DND-41 (cell line): Measurements from ENCODE around the gene NUP62CL.
A peak's percentile ranks its signal among the peaks of the same experiment; 100 is the strongest.

Experiments
- ATAC-seq: fragments of 200-7000 bp; cut with Tn5 transposase; 3 replicates; pipeline ENCODE4 v1.9.1; 2021; ENCODE audit warnings: low read depth; ENCODE audit not compliant: insufficient read depth
- DNase-seq: peaks from one replicate; pipeline ENCODE4 v3.0.0-alpha.2; 2020
- H2AFZ ChIP-seq: 2 replicates; pipeline ENCODE4 v1.6.0; 2012; ENCODE audit warnings: low read depth, low read length
- H3K27ac ChIP-seq: 2 replicates; pipeline ENCODE4 v1.5.1; 2012; ENCODE audit warnings: low read length, inconsistent platforms
- H3K27me3 ChIP-seq: fragments of 200-600 bp; sonication (generic); 2 replicates; pipeline ENCODE4 v1.6.0; 2012; ENCODE audit warnings: low read length, mild to moderate bottlenecking, inconsistent platforms; ENCODE audit not compliant: insufficient read depth, poor library complexity
- H3K36me3 ChIP-seq: 2 replicates; pipeline ENCODE4 v1.5.1; 2012; ENCODE audit warnings: low read length, inconsistent platforms; ENCODE audit not compliant: insufficient read depth
- H3K4me1 ChIP-seq: 2 replicates; pipeline ENCODE4 v1.5.1; 2012; ENCODE audit warnings: mild to moderate bottlenecking, low read length; ENCODE audit not compliant: insufficient read depth
- H3K4me2 ChIP-seq: 2 replicates; pipeline ENCODE4 v1.6.0; 2012; ENCODE audit warnings: mild to moderate bottlenecking, moderate library complexity, low read length, inconsistent platforms; ENCODE audit not compliant: insufficient read depth
- H3K4me3 ChIP-seq, 2 experiments: fragments of 200-600 bp in 1 of 2; shearing (Covaris generic) in 1 of 2; 2 replicates each; pipeline ENCODE4 v1.5.1; 2012 to 2016; ENCODE audit warnings: inconsistent platforms in 2 of 2, low read length in 2 of 2, mild to moderate bottlenecking in 2 of 2, low read depth in 1 of 2, moderate library complexity in 1 of 2
- H3K79me2 ChIP-seq: 2 replicates; pipeline ENCODE4 v1.6.0; 2012; ENCODE audit warnings: low read length, inconsistent platforms; ENCODE audit not compliant: insufficient read depth
- H3K9ac ChIP-seq: 2 replicates; pipeline ENCODE4 v1.6.0; 2012; ENCODE audit warnings: low read depth, mild to moderate bottlenecking, inconsistent platforms, low read length, moderate library complexity
- H3K9me3 ChIP-seq: 2 replicates; pipeline ENCODE4 v1.5.1; 2012; ENCODE audit warnings: low read length, moderate library complexity, mild to moderate bottlenecking, inconsistent platforms; ENCODE audit not compliant: insufficient read depth, severe bottlenecking
- H4K20me1 ChIP-seq: 2 replicates; pipeline ENCODE4 v1.6.0; 2012; ENCODE audit warnings: low read length; ENCODE audit not compliant: insufficient read depth
- EZH2 ChIP-seq: IDR thresholded peaks from 3 replicates; pipeline ENCODE4 v1.6.1; 2012; ENCODE audit warnings: borderline replicate concordance, low read depth, mild to moderate bottlenecking, moderate library complexity, low read length, inconsistent platforms; ENCODE audit not compliant: severe bottlenecking
- TF ChIP-seq, protein P1 (sequence below): IDR thresholded peaks from 2 replicates; pipeline ENCODE4 v1.5.1; 2012; ENCODE audit warnings: borderline replicate concordance, low read length, moderate library complexity, mild to moderate bottlenecking; ENCODE audit not compliant: poor library complexity, severe bottlenecking; ENCODE audit errors: extremely low read depth

Gene NUP62CL

DNA sequence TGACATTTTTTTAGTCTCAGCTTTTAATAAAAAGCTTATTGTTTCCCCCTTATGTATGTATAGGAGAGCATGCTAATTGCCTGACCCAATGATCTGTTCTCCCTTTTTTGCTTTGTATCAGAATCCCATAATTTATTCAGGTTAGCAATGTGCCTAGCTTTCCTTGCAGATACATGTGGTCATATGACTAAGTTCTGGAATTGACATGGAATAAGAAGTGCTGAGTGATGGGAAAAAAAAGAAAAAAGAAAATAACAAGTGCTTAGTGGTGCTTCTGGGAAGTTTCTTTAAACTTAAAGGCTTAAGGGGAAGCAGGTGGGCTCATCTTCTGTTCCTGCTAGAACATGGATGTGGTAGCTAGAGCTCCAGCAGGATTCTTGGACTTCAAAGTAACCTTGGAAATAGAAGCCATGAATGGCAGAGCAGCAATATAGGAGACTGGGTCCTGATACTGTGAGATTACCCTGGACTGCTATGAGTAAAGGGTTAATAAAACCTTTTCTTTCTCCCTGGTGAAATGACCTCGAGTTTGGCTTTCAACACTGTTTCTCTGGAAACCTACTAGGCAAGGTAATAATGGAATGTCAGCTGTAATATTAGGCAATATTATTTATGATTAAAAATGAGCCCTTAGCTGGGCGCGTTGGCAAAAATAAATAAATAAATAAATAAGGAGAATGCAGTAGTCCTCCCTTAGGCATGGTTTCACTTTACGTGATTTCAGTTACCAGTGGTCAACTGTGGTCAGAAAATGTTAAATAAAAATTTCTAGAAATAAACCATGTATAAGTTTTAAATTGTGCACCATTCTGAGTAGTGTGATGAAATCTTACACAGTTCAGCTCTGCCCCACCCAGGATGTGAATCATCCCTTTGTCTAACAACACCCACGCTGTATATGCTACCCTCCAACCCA, 70.9 kb downstream of the NUP62CL start:
- Histone ChIP-seq H3K9ac (no peak overlapping the region), H3K36me3 (no peaks in the 10 kb centered on the region), H3K9me3 (no peaks in the 10 kb centered on the region), H3K79me2 (no peaks in the 10 kb centered on the region), H3K4me1 (no peaks in the 10 kb centered on the region), H4K20me1 (no peaks in the 10 kb centered on the region), H3K27me3 (no peaks in the 10 kb centered on the region), H3K4me3 (no peak overlapping the region), H3K27ac (no peak overlapping the region), H2AFZ (no peak overlapping the region), H3K4me2 (no peak overlapping the region)
- ATAC-seq (no peak), DNase-seq (no peak)
- no peak for TF ChIP-seq EZH2
- TF ChIP-seq, protein P1, sequence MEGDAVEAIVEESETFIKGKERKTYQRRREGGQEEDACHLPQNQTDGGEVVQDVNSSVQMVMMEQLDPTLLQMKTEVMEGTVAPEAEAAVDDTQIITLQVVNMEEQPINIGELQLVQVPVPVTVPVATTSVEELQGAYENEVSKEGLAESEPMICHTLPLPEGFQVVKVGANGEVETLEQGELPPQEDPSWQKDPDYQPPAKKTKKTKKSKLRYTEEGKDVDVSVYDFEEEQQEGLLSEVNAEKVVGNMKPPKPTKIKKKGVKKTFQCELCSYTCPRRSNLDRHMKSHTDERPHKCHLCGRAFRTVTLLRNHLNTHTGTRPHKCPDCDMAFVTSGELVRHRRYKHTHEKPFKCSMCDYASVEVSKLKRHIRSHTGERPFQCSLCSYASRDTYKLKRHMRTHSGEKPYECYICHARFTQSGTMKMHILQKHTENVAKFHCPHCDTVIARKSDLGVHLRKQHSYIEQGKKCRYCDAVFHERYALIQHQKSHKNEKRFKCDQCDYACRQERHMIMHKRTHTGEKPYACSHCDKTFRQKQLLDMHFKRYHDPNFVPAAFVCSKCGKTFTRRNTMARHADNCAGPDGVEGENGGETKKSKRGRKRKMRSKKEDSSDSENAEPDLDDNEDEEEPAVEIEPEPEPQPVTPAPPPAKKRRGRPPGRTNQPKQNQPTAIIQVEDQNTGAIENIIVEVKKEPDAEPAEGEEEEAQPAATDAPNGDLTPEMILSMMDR = no peak

DNA sequence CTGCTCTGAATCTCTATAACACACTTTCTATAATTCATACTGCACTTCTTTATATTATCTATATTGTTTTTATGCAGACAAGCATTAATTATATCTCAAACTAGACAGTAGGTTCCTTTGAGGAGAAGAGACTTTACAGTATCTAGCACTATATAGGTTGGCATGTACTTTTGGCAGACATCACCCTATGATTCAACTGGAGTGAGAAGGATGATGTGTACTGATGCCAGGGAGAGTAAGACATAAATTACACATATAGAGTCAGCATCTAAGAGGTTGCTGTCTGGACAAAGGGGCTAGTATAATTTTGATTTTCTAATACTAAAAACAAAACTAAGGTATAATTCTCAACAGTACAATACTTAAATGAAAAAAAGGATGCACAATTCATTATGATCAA, 82.5 kb downstream of the NUP62CL start:
- peaks cover 8% of the 10 kb centered on the region for H3K4me1 ChIP-seq
- no peaks in the 10 kb centered on the region for H3K79me2 ChIP-seq
- no peaks in the 10 kb centered on the region for H3K9me3 ChIP-seq
- H2AFZ ChIP-seq = no peak overlapping the region
- H3K4me3 ChIP-seq = no peak overlapping the region
- H3K27me3 ChIP-seq = no peaks in the 10 kb centered on the region
- no peak for ATAC-seq
- DNase-seq = no peak
- no peaks in the 10 kb centered on the region for H3K36me3 ChIP-seq
- H3K4me2 ChIP-seq = no peak overlapping the region
- no peak overlapping the region for H3K27ac ChIP-seq
- H4K20me1 ChIP-seq = no peaks in the 10 kb centered on the region
- H3K9ac ChIP-seq = no peak overlapping the region
- no peak for TF ChIP-seq EZH2
- TF ChIP-seq, protein P1 = no peak

DNA sequence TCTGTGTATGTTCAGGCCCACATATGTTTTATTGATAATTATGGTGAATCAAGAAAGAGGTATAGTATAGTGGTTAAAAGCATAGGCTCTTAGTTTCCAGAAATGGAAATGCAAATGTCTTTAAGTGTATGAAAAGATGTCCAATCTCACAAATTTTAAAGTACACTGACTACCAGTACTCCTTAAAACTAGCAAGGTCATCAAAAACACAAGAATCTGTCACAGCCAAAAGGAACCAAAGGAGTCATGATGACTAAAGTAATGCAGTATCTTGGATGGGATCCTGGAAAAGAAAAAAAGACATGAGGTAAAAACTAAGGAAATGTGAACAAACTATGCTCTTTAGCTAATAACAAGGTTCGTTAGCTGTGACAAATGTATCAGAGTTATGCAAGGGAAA, 87.0 kb downstream of the NUP62CL start:
- Histone ChIP-seq H4K20me1 (no peaks in the 10 kb centered on the region), H3K27me3 (no peaks in the 10 kb centered on the region), H3K36me3 (peaks cover 26% of the 10 kb centered on the region), H3K4me2 (peak overlapping the region; percentile 66), H3K9me3 (no peaks in the 10 kb centered on the region), H3K4me1 (peaks cover 22% of the 10 kb centered on the region), H3K4me3 (peak overlapping the region; percentile 60 to 72; a peak in 3 of 4 replicates), H2AFZ (peak overlapping the region; percentile 84), H3K9ac (peak overlapping the region; percentile 77), H3K79me2 (peaks cover 20% of the 10 kb centered on the region), H3K27ac (peak overlapping the region; percentile 89)
- DNase-seq = no peak
- TF ChIP-seq, protein P1 = no peak
- TF ChIP-seq EZH2 = no peak
- ATAC-seq = no peak
